NCI-H2171 treated with DMSO at 0.1 percent for 48 hours (cell line): Measurements from ENCODE around the gene CTNS.

Experiments used
- DNase-seq: peaks from one replicate; lab custom pipeline; 2025; lab: John Stamatoyannopoulos, UW

Gene CTNS

DNA sequence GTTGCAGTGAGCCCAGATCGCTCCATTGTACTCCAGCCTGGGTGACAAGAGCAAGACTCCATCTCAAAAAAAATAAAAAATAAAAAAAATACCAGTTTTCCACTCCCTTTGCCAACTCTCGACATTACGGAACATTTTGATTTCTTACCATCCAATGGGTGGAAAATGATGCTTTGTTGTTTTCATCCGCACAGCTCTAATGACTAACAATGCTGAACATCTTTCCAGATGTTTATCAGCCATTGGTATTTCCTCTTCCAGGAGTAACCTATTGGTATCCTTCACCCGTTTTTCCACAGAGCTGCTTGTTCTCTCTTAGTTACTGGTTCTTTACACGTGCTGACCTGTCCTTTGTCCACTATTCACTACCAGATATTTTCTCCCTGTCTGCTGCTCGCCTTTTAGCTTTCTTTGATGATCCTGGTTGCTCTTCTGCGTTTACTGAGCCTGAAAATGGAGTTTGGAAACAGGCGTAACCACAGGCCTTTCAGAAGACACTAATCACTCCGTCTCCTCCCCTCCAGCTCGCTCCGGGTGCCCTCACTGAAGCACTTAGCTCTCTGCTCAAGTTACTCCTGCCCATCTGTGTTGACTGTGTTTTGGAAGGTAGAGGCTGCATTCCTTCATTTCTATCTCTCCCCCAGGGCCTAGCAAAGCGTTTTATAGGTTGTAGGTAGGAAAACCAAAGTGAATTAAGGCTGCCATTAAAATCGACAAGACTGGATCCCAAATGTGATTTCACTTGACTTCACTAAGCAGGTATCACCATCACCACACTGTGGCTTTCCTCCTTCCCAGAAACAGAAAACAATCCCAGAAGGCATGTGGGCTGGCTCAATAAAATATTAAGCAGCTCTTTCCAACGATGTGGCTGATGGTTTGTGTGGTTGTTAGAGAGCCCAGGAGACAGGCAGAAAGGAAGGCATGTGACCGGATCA is 9.5 kb upstream of the CTNS start:
- DNase-seq, result peak; percentile 74

- no peak for DNase-seq
Measured at GRCh38 chr17:3627769-3628167, 8.8 kb upstream of the CTNS start.

- DNase-seq, result no peak
Measured at GRCh38 chr17:3630781-3631180, 5.8 kb upstream of the CTNS start.

DNA sequence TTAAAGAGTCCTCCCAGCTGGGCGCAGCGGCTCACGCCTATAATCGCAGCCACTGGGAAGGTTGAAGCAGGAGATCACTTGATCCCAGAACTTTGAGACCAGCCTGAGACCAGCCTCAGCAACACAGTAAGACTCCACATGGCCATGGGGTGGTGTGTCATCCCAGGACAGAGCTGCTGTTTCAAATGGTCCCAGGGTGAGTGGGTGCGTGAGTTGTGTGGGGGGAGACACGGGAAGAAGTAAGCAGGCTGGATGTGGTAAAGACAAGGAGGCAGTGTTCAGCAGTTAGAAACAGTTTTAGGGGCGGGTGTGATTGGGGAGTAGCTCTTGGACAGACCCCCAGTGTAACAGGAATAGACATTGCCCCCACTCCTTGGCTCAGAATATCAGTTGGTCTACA is 4.3 kb upstream of the CTNS start:
- DNase-seq, result no peak

DNA sequence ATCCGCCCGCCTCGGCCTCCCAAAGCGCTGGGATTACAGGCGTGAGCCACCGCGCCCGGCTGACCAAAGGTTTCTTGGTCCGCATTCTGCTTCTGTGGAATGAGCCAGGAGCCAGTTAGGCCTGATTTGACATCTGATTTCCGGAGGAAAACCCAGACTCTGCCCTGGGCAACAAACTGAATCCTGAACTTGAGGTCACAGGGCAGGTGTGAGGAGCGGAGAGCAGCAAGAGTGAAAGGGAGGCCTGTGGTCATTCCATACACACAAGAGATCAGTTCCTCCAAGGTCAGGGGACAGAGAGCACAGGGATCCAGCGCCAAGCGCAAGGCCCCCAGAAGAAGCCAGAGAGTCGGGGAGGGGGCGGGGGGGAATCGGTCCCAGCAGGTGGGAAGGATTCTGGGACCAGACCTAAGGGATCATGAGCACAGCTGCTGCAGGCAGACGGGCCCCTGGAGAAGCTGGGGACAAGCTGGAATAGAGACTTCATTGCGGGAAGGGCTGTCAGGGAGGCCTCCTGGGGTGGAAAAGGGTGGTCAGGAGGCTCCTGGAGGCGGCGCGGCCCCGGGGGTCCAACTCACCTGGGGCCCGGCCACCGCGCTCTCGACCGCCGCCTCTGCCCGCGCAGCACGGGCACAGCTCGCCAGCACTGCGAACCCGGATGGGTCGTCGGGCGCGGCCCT is 946 bp upstream of the CTNS start:
- peak; percentile 45 for DNase-seq

DNA sequence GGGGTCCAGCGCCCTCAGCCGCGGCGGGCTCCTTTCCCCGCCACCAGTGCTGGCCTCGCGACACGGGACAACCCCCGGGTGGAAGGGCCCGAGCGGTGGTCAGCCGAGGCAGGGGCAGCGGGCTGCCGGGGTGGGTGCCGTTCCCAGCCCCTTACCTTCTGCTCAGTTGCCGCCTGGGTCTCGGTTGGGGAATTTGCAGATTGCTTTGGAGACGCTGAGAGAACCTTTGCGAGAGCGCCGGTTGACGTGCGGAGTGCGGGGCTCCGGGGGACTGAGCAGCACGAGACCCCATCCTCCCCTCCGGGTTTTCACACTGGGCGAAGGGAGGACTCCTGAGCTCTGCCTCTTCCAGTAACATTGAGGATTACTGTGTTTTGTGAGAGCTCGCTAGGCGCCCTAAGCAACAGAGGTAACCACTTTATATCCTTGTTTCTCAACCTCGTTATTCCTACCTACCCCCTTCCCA is 381 bp downstream of the CTNS start:
- no peak for DNase-seq

- DNase-seq, result peak; percentile 23
Measured at GRCh38 chr17:3639981-3640596, 3.5 kb downstream of the CTNS start.

DNA sequence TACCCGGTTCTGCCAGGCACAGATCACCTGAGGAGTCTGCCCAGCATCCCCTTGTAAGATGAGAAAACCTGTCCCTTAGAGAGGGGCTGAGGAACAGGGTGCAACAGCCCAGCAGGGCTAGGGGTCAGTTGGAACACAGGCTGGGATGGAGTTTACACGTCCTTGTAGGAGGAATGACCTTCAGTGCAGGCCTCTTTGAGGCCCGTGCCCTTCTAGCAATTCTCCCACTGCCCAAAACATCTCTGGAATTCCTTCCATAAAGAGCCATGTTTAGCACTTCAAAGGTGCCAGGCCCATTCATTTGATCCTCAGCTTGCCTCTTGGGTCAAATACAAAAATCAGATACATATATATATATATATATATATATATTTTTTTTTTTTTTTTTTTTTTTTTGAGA is 4.5 kb downstream of the CTNS start:
- DNase-seq, result no peak

GRCh38 chr17:3641717-3642486 is 5.3 kb downstream of the CTNS start:
- DNase-seq, result no peak

DNA sequence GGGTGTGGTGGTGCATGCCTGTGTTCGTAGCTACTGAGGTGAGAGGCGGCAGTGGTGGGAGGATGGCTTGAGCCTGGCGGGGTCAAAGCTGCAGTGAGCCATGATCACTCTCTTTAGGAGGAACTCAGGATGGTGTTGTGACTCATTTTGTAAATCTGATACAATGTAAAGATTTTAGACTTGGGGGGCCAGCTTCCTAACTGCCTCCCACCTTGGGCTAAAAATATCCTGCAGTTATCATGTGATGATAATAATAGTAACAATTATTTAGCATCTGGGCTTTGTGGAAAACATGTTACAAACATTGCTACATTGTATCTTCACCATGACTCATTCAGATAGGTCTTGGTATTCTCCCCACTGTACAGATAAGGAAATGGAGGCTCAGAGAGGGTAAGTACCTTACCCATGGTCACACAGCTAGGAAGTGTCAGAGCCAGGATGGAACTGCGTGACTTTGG is 7.4 kb downstream of the CTNS start:
- no peak for DNase-seq

DNA sequence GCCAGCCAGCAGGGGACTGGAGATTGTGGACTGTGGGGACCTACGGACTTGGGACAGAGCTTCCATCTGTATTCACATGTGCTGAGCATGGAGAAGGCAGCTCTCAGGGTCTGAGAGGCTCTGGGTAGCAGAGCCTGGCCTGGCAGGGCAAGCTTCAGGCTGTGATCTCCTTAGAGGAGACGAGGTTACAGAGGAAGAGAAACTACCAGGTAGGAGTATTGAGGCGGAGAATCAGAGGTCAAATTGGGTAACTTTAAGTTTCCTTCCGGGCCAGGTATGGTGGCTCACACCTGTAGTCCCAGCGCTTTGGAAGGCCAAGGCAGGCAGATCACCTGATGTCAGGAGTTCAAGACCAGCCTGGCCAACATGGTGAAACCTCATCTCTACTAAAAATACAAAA is 8.8 kb downstream of the CTNS start:
- DNase-seq, result no peak

- no peak for DNase-seq
Measured at GRCh38 chr17:3647251-3647650, 10.7 kb downstream of the CTNS start.

DNA sequence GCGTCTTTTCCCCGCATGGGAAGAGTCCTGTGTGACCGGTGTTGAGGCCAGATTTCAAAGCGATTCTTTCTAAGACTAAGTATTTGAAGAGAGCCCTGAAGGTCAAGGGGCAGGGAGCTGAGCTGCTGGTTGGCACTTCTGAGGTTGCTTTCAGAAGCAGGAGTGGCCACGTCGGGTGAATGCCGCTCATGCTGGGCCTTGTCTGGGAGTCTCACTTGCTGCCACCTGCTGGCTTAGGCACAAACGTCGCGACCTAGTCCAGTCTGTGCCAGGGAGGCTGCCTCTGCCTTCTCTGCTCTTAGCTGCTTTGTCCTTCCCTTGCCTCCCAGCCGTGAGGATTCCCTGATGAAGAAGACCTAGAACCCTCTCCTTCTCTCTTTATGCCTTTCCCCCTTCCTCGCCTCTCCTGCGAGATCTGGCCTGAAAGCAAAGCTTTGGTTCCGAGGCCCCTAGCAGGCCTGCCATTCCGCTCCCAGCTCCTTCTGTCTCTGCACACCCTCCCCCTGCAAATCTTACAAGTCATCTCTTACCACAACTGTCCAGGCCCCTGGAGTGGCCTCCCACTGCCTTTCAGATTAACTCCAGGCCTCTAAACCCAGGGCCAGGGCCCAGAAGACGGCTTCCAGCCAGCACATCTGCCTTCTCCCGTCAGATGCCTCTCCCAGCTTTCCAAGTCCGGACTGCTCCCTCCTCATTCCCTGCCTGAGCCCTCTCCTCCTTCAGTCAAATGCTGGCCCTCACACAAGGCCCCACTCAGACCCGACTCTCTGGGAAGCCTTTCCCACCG is 11.4 kb downstream of the CTNS start:
- DNase-seq, result peak; percentile 15

GRCh38 chr17:3655766-3656165 is 19.2 kb downstream of the CTNS start:
- no peak for DNase-seq

DNA sequence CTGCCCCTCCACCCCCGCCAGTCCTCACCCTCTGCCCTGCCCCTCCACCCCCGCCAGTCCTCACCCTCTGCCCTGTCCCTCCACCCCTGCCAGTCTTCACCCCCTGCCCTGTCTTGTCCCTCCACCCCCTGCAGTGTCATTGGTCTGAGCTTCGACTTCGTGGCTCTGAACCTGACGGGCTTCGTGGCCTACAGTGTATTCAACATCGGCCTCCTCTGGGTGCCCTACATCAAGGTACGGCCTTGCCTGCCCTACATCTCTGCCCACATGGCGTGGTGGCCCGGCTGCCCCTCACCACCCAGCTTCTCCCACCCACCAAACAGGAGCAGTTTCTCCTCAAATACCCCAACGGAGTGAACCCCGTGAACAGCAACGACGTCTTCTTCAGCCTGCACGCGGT is 19.8 kb downstream of the CTNS start:
- no peak for DNase-seq

- no peak for DNase-seq
Measured at GRCh38 chr17:3656755-3657587, 20.4 kb downstream of the CTNS start.

DNA sequence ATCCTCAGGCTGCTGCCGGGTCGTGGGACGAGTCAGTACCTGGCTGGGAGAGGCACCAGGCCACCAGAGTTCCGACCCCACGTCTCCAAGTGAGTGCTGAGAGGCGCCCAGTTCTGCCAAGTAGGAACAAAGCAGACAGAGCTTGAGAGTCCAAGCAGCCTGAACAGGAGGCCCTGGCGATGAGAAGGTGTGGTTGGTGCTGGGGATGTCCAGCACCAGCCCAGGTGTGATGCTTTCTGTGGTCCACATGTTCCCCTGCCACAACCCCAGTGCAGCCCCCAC is 21.0 kb downstream of the CTNS start:
- no peak for DNase-seq

GRCh38 chr17:3657874-3658783 is 21.6 kb downstream of the CTNS start:
- no peak for DNase-seq

DNA sequence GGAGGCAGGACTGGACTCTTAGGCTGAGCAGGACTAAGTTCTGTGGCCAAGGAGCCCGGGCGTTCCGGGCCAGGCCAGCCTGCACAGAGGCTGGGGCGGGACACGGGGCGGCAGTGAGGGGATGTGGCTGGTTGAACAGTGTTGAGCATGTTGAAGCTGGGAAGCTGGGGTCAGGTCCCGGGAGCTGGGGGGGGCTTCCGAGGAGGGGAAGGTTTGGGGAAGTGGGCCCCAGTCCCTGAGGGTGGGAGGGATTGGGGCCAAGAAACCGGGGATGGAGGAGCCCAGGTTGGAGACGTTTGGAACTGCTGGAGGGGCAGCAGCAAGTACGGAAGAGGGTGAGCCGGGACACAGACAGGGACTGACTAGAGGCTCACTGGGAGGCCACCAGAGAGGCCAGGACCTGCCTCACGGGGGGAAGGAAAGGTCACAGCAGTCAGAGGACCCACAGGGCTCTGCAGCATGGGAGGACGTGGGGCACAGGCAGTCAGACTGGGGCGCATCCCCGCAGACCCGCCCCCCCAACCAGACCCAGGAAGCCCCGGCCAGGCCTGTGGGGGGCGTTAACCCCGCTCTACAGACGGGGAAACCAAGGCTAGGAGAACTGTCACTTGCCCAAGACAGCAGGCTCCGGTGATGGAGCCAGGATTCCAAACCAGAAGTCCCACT is 22.4 kb downstream of the CTNS start:
- no peak for DNase-seq
